ENCODE results near the gene ANK3. TPM values are rescaled to one million over a fixed set of nuclear protein-coding genes. Genes with fewer than 3 reads are reported as not detected.

ANK3 gene
- total and polyA plus RNA-seq, 2 donors (not counting 3 experiments of a cell fraction or from before 2014, with no cell fraction given), result 0.88 to 8.5 TPM

GRCh38 chr10:60006062-60006461, 383.6 kb downstream of the ANK3 start:
- no peaks in the 10 kb centered on the region for H3K9me1 ChIP-seq (replicated peaks; ENCODE audit: control insufficient read depth, extremely low read depth, insufficient read depth, low read length)
- no peaks in the 10 kb centered on the region for H4K20me1 ChIP-seq (replicated peaks; ENCODE audit: control insufficient read depth, extremely low read depth, insufficient read depth, low read length)
- no peaks in the 10 kb centered on the region for H3K79me2 ChIP-seq (ENCODE audit: control insufficient read depth, insufficient read depth, low read length)
- intact Hi-C loops (cut with micrococcal nuclease) (no loop called here), dilution Hi-C loops (cut with MboI; ENCODE audit: extremely low pct_ligation_motif_present, low sequenced_read_pairs) (no loop called here)
- H3K27ac ChIP-seq (ENCODE audit: insufficient read depth, low read depth, low read length), result no peak overlapping the region
- no peak for DNase-seq (ENCODE audit: low read depth, low spot score)
- no peak overlapping the region for H3K4me3 ChIP-seq (replicated peaks in 1 of 3; ENCODE audit: insufficient read depth in 1 of 3, low read depth in 1 of 3, low read length in 3 of 3)
- ChIA-PET POLR2A (no interaction called here), CTCF (no interaction called here)
- no peak for TF ChIP-seq MYC (IDR thresholded peaks at IDR 0.05; ENCODE audit: low read depth, low read length)
- TF ChIP-seq FOS (IDR thresholded peaks at IDR 0.05; ENCODE audit: borderline replicate concordance, insufficient read depth, low read length), result no peak
- TF ChIP-seq GATA2 (IDR thresholded peaks at IDR 0.05; ENCODE audit: insufficient read depth, insufficient read length, low read depth, low read length), result no peak
- TF ChIP-seq EZH2 (IDR thresholded peaks at IDR 0.05; ENCODE audit: borderline replicate concordance, low read depth, low read length, severe bottlenecking), result no peak
- no peak for TF ChIP-seq POLR2AphosphoS5 (IDR thresholded peaks at IDR 0.05; ENCODE audit: insufficient read depth, low read depth, low read length)
- no peak for TF ChIP-seq CTCF (IDR thresholded peaks at IDR 0.05; ENCODE audit: extremely low read depth in 1 of 2, insufficient read depth in 1 of 2, low read depth in 1 of 2, low read length in 2 of 2)
- no peak for TF ChIP-seq POLR2A (IDR thresholded peaks at IDR 0.05; ENCODE audit: low read depth, low read length)
- TF ChIP-seq MAX (IDR thresholded peaks at IDR 0.05; ENCODE audit: insufficient read depth, insufficient read length), result no peak
- H3K9ac ChIP-seq (replicated peaks; ENCODE audit: extremely low read depth, insufficient read depth, low read length), result no peak overlapping the region
- H3K4me2 ChIP-seq (ENCODE audit: insufficient read depth, low read length), result no peak overlapping the region
- no TSS peak for BruUV-seq (replicated peaks)
- no peak for FAIRE-seq
- no peaks in the 10 kb centered on the region for H3K4me1 ChIP-seq (ENCODE audit: control insufficient read depth, extremely low read depth, insufficient read depth, low read length)
- no peaks in the 10 kb centered on the region for H3K36me3 ChIP-seq (ENCODE audit: control insufficient read depth in 2 of 2, extremely low read depth in 1 of 2, insufficient read depth in 2 of 2, low read length in 2 of 2)
- H3K9me3 ChIP-seq (replicated peaks; ENCODE audit: control insufficient read depth, insufficient read depth, low read length), result no peaks in the 10 kb centered on the region
- H3K27me3 ChIP-seq (ENCODE audit: control insufficient read depth in 2 of 2, insufficient read depth in 2 of 2, low read length in 2 of 2), result no peaks in the 10 kb centered on the region
- no peak overlapping the region for H2AFZ ChIP-seq (ENCODE audit: low read depth, low read length)
